ENCODE measurements around the gene CD63. TPM values are rescaled to one million over a fixed set of nuclear protein-coding genes. Genes with fewer than 3 reads are reported as not detected.

Gene CD63
- total and polyA plus RNA-seq, 9 of the 15 experiments (the other 6 are each of a cell fraction or from before 2014, with no cell fraction given), result 313 to 735 (median 433) TPM

DNA sequence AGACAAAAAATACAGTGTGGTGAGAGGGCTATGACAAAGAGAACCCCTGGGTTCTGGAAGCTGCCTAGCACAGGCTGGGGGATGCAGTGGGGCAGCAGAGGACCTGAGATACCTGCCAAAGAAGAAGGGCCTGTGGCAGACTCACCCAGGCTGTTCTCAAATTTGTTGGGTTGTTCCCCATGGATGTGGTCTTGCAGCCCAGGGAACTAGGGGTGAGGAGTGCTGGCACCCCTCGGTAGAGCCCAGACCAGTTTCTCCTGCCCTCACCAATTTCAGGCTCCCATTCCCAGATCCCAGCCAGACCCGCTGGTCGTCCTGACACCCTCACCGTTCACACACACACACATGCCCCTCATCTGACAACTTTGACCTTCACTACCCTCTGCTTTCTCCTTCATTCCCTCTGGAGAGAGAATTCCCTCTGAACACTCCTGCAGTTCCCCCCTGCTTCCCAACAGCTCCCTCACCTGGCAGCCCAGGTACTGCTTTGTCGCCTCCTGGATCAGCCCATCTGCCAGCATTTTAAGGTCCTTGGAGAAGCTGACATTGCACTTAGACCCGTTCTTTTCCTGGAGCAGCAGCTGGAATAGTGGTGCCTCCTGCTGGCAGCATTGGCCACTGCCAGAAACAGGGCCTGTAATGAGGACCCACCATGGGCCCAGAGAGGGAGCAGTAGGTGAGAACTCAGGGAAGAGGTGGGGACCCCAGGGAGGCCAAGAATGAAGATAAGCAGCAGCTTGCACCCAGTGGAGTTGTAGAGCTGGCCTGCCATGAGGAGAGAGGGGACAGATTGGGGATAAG, 8.2 kb upstream of the CD63 start (continued):
- TF ChIP-seq, protein P1, sequence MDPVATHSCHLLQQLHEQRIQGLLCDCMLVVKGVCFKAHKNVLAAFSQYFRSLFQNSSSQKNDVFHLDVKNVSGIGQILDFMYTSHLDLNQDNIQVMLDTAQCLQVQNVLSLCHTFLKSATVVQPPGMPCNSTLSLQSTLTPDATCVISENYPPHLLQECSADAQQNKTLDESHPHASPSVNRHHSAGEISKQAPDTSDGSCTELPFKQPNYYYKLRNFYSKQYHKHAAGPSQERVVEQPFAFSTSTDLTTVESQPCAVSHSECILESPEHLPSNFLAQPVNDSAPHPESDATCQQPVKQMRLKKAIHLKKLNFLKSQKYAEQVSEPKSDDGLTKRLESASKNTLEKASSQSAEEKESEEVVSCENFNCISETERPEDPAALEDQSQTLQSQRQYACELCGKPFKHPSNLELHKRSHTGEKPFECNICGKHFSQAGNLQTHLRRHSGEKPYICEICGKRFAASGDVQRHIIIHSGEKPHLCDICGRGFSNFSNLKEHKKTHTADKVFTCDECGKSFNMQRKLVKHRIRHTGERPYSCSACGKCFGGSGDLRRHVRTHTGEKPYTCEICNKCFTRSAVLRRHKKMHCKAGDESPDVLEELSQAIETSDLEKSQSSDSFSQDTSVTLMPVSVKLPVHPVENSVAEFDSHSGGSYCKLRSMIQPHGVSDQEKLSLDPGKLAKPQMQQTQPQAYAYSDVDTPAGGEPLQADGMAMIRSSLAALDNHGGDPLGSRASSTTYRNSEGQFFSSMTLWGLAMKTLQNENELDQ (CRISPR knock-in tag; IDR thresholded peaks at IDR 0.05; ENCODE audit: borderline replicate concordance), result no peak
- TF ChIP-seq HNRNPH1 (optimal IDR thresholded peaks at IDR 0.05; ENCODE audit: low read depth, low read length) (no peak), RFX5 (IDR thresholded peaks at IDR 0.05; ENCODE audit: low read depth, low read length) (no peak), ZC3H11A (IDR thresholded peaks at IDR 0.05; ENCODE audit: low read depth, low read length) (no peak), ZNF717 (CRISPR knock-in tag; IDR thresholded peaks at IDR 0.05) (no peak), NR4A1 (CRISPR knock-in tag; IDR thresholded peaks at IDR 0.05) (no peak), NR4A1 (tag; IDR thresholded peaks at IDR 0.05) (no peak), TSC22D4 (tag; IDR thresholded peaks at IDR 0.05) (no peak), JUND (IDR thresholded peaks at IDR 0.05; ENCODE audit: borderline replicate concordance, low read depth, low read length) (peak; percentile 70), JUND (tag; IDR thresholded peaks at IDR 0.05; ENCODE audit: borderline replicate concordance, low read depth, low read length) (no peak; the same call in 2 of the 3 replicates), FOXJ2 (tag; IDR thresholded peaks at IDR 0.05) (no peak), DACH1 (IDR thresholded peaks at IDR 0.05; ENCODE audit: partially characterized antibody) (peak; percentile 61), KLF16 (IDR thresholded peaks at IDR 0.05) (peak; percentile 66), HDAC8 (tag; IDR thresholded peaks at IDR 0.05) (no peak), COPS2 (conservative IDR thresholded peaks at IDR 0.05) (no peak), C11orf30 (IDR thresholded peaks at IDR 0.05; ENCODE audit: low read depth) (peak; percentile 86), NUFIP1 (IDR thresholded peaks at IDR 0.05; ENCODE audit: partially characterized antibody) (no peak), LARP7 (IDR thresholded peaks at IDR 0.05) (no peak), ARID2 (IDR thresholded peaks at IDR 0.05) (0 out of 2 replicates have a peak, but pooled peaks have one; percentile 62), CCAR2 (IDR thresholded peaks at IDR 0.05; ENCODE audit: low read depth, low read length) (no peak), LCOR (CRISPR knock-in tag; IDR thresholded peaks at IDR 0.05) (no peak), KAT2B (IDR thresholded peaks at IDR 0.05; ENCODE audit: low read depth, low read length) (no peak), FOXA3 (CRISPR knock-in tag; conservative IDR thresholded peaks at IDR 0.05 in 1 of 2, IDR thresholded peaks at IDR 0.05 in 1 of 2) (no peak), ELF2 (CRISPR knock-in tag; IDR thresholded peaks at IDR 0.05) (0 out of 2 replicates have a peak, but pooled peaks have one; percentile 34)
- TF ChIP-seq, protein P2, sequence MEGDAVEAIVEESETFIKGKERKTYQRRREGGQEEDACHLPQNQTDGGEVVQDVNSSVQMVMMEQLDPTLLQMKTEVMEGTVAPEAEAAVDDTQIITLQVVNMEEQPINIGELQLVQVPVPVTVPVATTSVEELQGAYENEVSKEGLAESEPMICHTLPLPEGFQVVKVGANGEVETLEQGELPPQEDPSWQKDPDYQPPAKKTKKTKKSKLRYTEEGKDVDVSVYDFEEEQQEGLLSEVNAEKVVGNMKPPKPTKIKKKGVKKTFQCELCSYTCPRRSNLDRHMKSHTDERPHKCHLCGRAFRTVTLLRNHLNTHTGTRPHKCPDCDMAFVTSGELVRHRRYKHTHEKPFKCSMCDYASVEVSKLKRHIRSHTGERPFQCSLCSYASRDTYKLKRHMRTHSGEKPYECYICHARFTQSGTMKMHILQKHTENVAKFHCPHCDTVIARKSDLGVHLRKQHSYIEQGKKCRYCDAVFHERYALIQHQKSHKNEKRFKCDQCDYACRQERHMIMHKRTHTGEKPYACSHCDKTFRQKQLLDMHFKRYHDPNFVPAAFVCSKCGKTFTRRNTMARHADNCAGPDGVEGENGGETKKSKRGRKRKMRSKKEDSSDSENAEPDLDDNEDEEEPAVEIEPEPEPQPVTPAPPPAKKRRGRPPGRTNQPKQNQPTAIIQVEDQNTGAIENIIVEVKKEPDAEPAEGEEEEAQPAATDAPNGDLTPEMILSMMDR (IDR thresholded peaks at IDR 0.05 in 2 of 3, conservative IDR thresholded peaks at IDR 0.05 in 1 of 3; ENCODE audit: insufficient read depth in 2 of 3, low read depth in 1 of 3, low read length in 3 of 3), result peak; percentile 89 to 98 (median 96)
- TF ChIP-seq, protein P3, sequence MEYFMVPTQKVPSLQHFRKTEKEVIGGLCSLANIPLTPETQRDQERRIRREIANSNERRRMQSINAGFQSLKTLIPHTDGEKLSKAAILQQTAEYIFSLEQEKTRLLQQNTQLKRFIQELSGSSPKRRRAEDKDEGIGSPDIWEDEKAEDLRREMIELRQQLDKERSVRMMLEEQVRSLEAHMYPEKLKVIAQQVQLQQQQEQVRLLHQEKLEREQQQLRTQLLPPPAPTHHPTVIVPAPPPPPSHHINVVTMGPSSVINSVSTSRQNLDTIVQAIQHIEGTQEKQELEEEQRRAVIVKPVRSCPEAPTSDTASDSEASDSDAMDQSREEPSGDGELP (CRISPR knock-in tag; IDR thresholded peaks at IDR 0.05; ENCODE audit: borderline replicate concordance), result peak; percentile 90

Measured in K562 (cell line).